Measurements from ENCODE around the gene PLCL1. TPM values are rescaled to one million over a fixed set of nuclear protein-coding genes. Genes with fewer than 3 reads are reported as not detected.

The PLCL1 gene
- total RNA-seq, 3 donors from 2014 or later (not counting 1 experiment from before 2014, with no cell fraction given): 0.86 to 2.8 (median 1.1) TPM

GRCh38 chr2:198137733-198138132 is 333.3 kb downstream of the PLCL1 start:
- TF ChIP-seq CTCF (IDR thresholded peaks at IDR 0.05): no peak
- DNase-seq (no peak), ATAC-seq (no peak)
- H3K9me3 ChIP-seq (ENCODE audit: control insufficient read depth, insufficient read depth, low read length): no peaks in the 10 kb centered on the region
- Mint-ChIP-seq H3K4me3 (no peak overlapping the region), H3K27ac (no peak overlapping the region), H3K4me1 (no peaks in the 10 kb centered on the region), H3K27me3 (ENCODE audit: low read depth in 2 of 2) (no peaks in the 10 kb centered on the region), H3K36me3 (no peaks in the 10 kb centered on the region), H3K9me3 (no peaks in the 10 kb centered on the region)
- intact Hi-C loops (cut with micrococcal nuclease): no loop called here
- WGBS (ENCODE audit: insufficient coverage): 100% methylated on average over 1 of the region's 1 CpG
- no peak overlapping the region for H3K4me3 ChIP-seq (ENCODE audit: low read length)
- H3K4me1 ChIP-seq (ENCODE audit: control insufficient read depth, insufficient read depth, low read length): no peaks in the 10 kb centered on the region
- no peak overlapping the region for H3K27ac ChIP-seq (ENCODE audit: low read length)
- no peaks in the 10 kb centered on the region for H3K36me3 ChIP-seq (ENCODE audit: control insufficient read depth, insufficient read depth, low read length)
- no peaks in the 10 kb centered on the region for H3K27me3 ChIP-seq (ENCODE audit: control insufficient read depth, insufficient read depth, low read length)

- H3K4me3 ChIP-seq (ENCODE audit: low read length): no peak overlapping the region
- no peaks in the 10 kb centered on the region for H3K36me3 Mint-ChIP-seq
- H3K27ac ChIP-seq (ENCODE audit: low read length): no peak overlapping the region
- intact Hi-C loops (cut with micrococcal nuclease): no loop called here
- no peaks in the 10 kb centered on the region for H3K27me3 Mint-ChIP-seq (ENCODE audit: low read depth in 2 of 2)
- no peak for ATAC-seq
- H3K4me1 ChIP-seq (ENCODE audit: control insufficient read depth, insufficient read depth, low read length): no peaks in the 10 kb centered on the region
- no peak overlapping the region for H3K27ac Mint-ChIP-seq
- H3K4me1 Mint-ChIP-seq: no peaks in the 10 kb centered on the region
- no peaks in the 10 kb centered on the region for H3K9me3 ChIP-seq (ENCODE audit: control insufficient read depth, insufficient read depth, low read length)
- TF ChIP-seq CTCF (IDR thresholded peaks at IDR 0.05): no peak
- no peak for DNase-seq
- H3K36me3 ChIP-seq (ENCODE audit: control insufficient read depth, insufficient read depth, low read length): no peaks in the 10 kb centered on the region
- H3K9me3 Mint-ChIP-seq: no peaks in the 10 kb centered on the region
- no peaks in the 10 kb centered on the region for H3K27me3 ChIP-seq (ENCODE audit: control insufficient read depth, insufficient read depth, low read length)
- H3K4me3 Mint-ChIP-seq: no peak overlapping the region
- WGBS (ENCODE audit: insufficient coverage): 83% methylated on average over 1 of the region's 2 CpGs
Observed at GRCh38 chr2:198141726-198142125, 337.3 kb downstream of the PLCL1 start.

- H3K4me1 ChIP-seq (ENCODE audit: control insufficient read depth, insufficient read depth, low read length): no peaks in the 10 kb centered on the region
- no peak for DNase-seq
- 73% methylated on average over 3 of the region's 4 CpGs for WGBS (ENCODE audit: insufficient coverage)
- H3K4me3 ChIP-seq (ENCODE audit: low read length): no peak overlapping the region
- H3K4me1 Mint-ChIP-seq: no peaks in the 10 kb centered on the region
- no peak for TF ChIP-seq CTCF (IDR thresholded peaks at IDR 0.05)
- ATAC-seq: no peak
- intact Hi-C loops (cut with micrococcal nuclease): no loop called here
- H3K9me3 Mint-ChIP-seq: no peaks in the 10 kb centered on the region
- H3K27ac Mint-ChIP-seq: no peak overlapping the region
- no peaks in the 10 kb centered on the region for H3K36me3 ChIP-seq (ENCODE audit: control insufficient read depth, insufficient read depth, low read length)
- no peaks in the 10 kb centered on the region for H3K9me3 ChIP-seq (ENCODE audit: control insufficient read depth, insufficient read depth, low read length)
- no peaks in the 10 kb centered on the region for H3K36me3 Mint-ChIP-seq
- H3K4me3 Mint-ChIP-seq: no peak overlapping the region
- H3K27me3 ChIP-seq (ENCODE audit: control insufficient read depth, insufficient read depth, low read length): no peaks in the 10 kb centered on the region
- no peak overlapping the region for H3K27ac ChIP-seq (ENCODE audit: low read length)
- no peaks in the 10 kb centered on the region for H3K27me3 Mint-ChIP-seq (ENCODE audit: low read depth in 2 of 2)
Observed at GRCh38 chr2:198143156-198143555, 338.8 kb downstream of the PLCL1 start.

GRCh38 chr2:198143793-198144192 is 339.4 kb downstream of the PLCL1 start:
- Histone ChIP-seq H3K4me3 (ENCODE audit: low read length) (no peak overlapping the region), H3K9me3 (ENCODE audit: control insufficient read depth, insufficient read depth, low read length) (no peaks in the 10 kb centered on the region), H3K27me3 (ENCODE audit: control insufficient read depth, insufficient read depth, low read length) (no peaks in the 10 kb centered on the region), H3K36me3 (ENCODE audit: control insufficient read depth, insufficient read depth, low read length) (no peaks in the 10 kb centered on the region), H3K4me1 (ENCODE audit: control insufficient read depth, insufficient read depth, low read length) (no peaks in the 10 kb centered on the region), H3K27ac (ENCODE audit: low read length) (no peak overlapping the region)
- no peaks in the 10 kb centered on the region for H3K4me1 Mint-ChIP-seq
- TF ChIP-seq CTCF (IDR thresholded peaks at IDR 0.05): no peak
- H3K27ac Mint-ChIP-seq: no peak overlapping the region
- DNase-seq (no peak), ATAC-seq (no peak)
- 92% methylated on average over 1 of the region's 1 CpG for WGBS (ENCODE audit: insufficient coverage)
- intact Hi-C loops (cut with micrococcal nuclease): no loop called here
- H3K36me3 Mint-ChIP-seq: no peaks in the 10 kb centered on the region
- no peaks in the 10 kb centered on the region for H3K27me3 Mint-ChIP-seq (ENCODE audit: low read depth in 2 of 2)
- H3K9me3 Mint-ChIP-seq: no peaks in the 10 kb centered on the region
- no peak overlapping the region for H3K4me3 Mint-ChIP-seq
